ENCODE measurements around the gene MCTP1. TPM values are rescaled to one million over a fixed set of nuclear protein-coding genes. Genes with fewer than 3 reads are reported as not detected.

Gene MCTP1
- total RNA-seq, 1 experiment from 2014 or later, result 5.6 TPM

- no peak for TF ChIP-seq MLX (CRISPR knock-in tag; IDR thresholded peaks at IDR 0.05)
- TF ChIP-seq ATF1 (CRISPR knock-in tag; IDR thresholded peaks at IDR 0.05), result no peak
- no peak for TF ChIP-seq NFE2L1 (CRISPR knock-in tag; IDR thresholded peaks at IDR 0.05)
- TF ChIP-seq NR2C2 (CRISPR knock-in tag; IDR thresholded peaks at IDR 0.05), result no peak
- no peak for TF ChIP-seq ARID4B (CRISPR knock-in tag; IDR thresholded peaks at IDR 0.05; ENCODE audit: borderline replicate concordance)
- no peak for TF ChIP-seq TCF7 (CRISPR knock-in tag; IDR thresholded peaks at IDR 0.05; ENCODE audit: low read depth)
- TF ChIP-seq FOXK1 (CRISPR knock-in tag; IDR thresholded peaks at IDR 0.05), result no peak
- no peak for TF ChIP-seq JAZF1 (CRISPR knock-in tag; IDR thresholded peaks at IDR 0.05)
- no peak for TF ChIP-seq CBFB (CRISPR knock-in tag; IDR thresholded peaks at IDR 0.05; ENCODE audit: low read depth)
- TF ChIP-seq E2F1 (CRISPR knock-in tag; IDR thresholded peaks at IDR 0.05), result no peak
- TF ChIP-seq AFF4 (CRISPR knock-in tag; IDR thresholded peaks at IDR 0.05; ENCODE audit: borderline replicate concordance), result no peak
These were observed 64.5 kb downstream of the MCTP1 start (continued) for GRCh38 chr5:95220381-95220780.

- ATAC-seq, result peak; percentile 65
- no peaks in the 10 kb centered on the region for H3K27me3 Mint-ChIP-seq (ENCODE audit: low read depth)
- TF ChIP-seq MLX (CRISPR knock-in tag; IDR thresholded peaks at IDR 0.05) (no peak), ZNF219 (CRISPR knock-in tag; IDR thresholded peaks at IDR 0.05; ENCODE audit: borderline replicate concordance) (no peak), ATF3 (CRISPR knock-in tag; conservative IDR thresholded peaks at IDR 0.05) (no peak), ZNF121 (CRISPR knock-in tag; IDR thresholded peaks at IDR 0.05) (no peak), AR (CRISPR knock-in tag; IDR thresholded peaks at IDR 0.05) (no peak), AFF4 (CRISPR knock-in tag; IDR thresholded peaks at IDR 0.05; ENCODE audit: borderline replicate concordance) (no peak)
These were observed 65.5 kb downstream of the MCTP1 start for GRCh38 chr5:95219411-95219810.

More at GRCh38 chr5:95219411-95219810, 65.5 kb downstream of the MCTP1 start:
- no peak overlapping the region for H3K27ac Mint-ChIP-seq
- no peaks in the 10 kb centered on the region for H3K9me3 Mint-ChIP-seq
- no peak overlapping the region for H3K4me3 Mint-ChIP-seq
- H3K36me3 Mint-ChIP-seq, result no peaks in the 10 kb centered on the region
- ChIA-PET CTCF (interaction anchor here (0.7 kb wide), 1 partner anchor 561 kb away, joined by 3 read pairs; no protein-coding TSS in a partner anchor), POLR2A (no interaction called here)
- no peak for DNase-seq (ENCODE audit: low spot score)
- H3K4me1 Mint-ChIP-seq, result peaks cover 16% of the 10 kb centered on the region

All from WTC11 (cell line).